PC-9 (cell line): ENCODE results near the gene OR10K1.

Experiments
- CTCF ChIP-seq: fragments of 200-600 bp; sonication (generic); conservative IDR thresholded peaks from 2 replicates; pipeline ENCODE4 v1.6.1; 2017; ENCODE audit warnings: mixed run types, antibody characterized with exemption, mild to moderate bottlenecking, moderate library complexity
- EZH2 ChIP-seq: fragments of 200-600 bp; sonication (generic); IDR thresholded peaks from 2 replicates; pipeline ENCODE4 v1.8.0; 2017; ENCODE audit warnings: antibody characterized with exemption, low read depth

- TF ChIP-seq CTCF = no peak
- no peak for TF ChIP-seq EZH2
These were observed 39.4 kb upstream of the OR10K1 start for GRCh38 chr1:158422212-158422611.
